Panc1 (cell line): ENCODE measurements around the gene ITGA4. TPM values are rescaled to one million over a fixed set of nuclear protein-coding genes. Genes with fewer than 3 reads are reported as not detected.
"Not testable (repeated sequence)": the region's sequence is repeated elsewhere in the genome, so short reads cannot be mapped to it uniquely, and the experiment has no call there.

ENCODE experiments used
- ATAC-seq: fragments of 200-7000 bp; cut with Tn5 transposase; 2 replicates; pipeline ENCODE4 v1.9.1; 2020; ENCODE audit warnings: mild to moderate bottlenecking, moderate library complexity
- BruUV-seq: library from RNA; stranded (reverse); fragments of 400-500 nt; replicated peaks from 2 replicates; lab custom pipeline; 2021; lab: Mats Ljungman, UMichigan
- CTCF ChIA-PET: fragments of 300-600 bp; sonication (Branson Sonifier 250); formaldehyde crosslinking; loops from one replicate; lab custom pipeline; 2022; ENCODE audit warnings: antibody characterized with exemption; lab: Charles Lee
- POLR2A ChIA-PET: fragments of 300-600 bp; sonication (Branson Sonifier 250); formaldehyde crosslinking; loops from one replicate; lab custom pipeline; 2022; ENCODE audit warnings: antibody characterized with exemption; lab: Charles Lee
- DNase-seq: peaks from one replicate; pipeline ENCODE4 v3.0.0-alpha.2; 2010; ENCODE audit warnings: low read depth, low spot score
- H3K27ac ChIP-seq: 2 replicates; pipeline ENCODE4 v1.5.1; 2011; ENCODE audit warnings: mild to moderate bottlenecking, low read length, inconsistent platforms
- H3K27me3 ChIP-seq: fragments of 200-500 bp; sonication (Bioruptor generic); 2 replicates; pipeline ENCODE4 v1.6.0; 2014; ENCODE audit warnings: low read length, inconsistent platforms; ENCODE audit not compliant: control insufficient read depth, insufficient read depth
- H3K36me3 ChIP-seq: fragments of 200-500 bp; sonication (Bioruptor generic); 2 replicates; pipeline ENCODE4 v1.5.1; 2014; ENCODE audit warnings: inconsistent platforms, mild to moderate bottlenecking, low read length, moderate library complexity; ENCODE audit not compliant: control insufficient read depth, insufficient read depth
- H3K4me1 ChIP-seq: 2 replicates; pipeline ENCODE4 v1.5.1; 2011; ENCODE audit warnings: inconsistent platforms, mild to moderate bottlenecking, low read length, moderate library complexity; ENCODE audit not compliant: control insufficient read depth, insufficient read depth
- H3K4me3 ChIP-seq, 2 experiments: 2 replicates each; pipeline ENCODE4 v1.5.1; 2011 to 2012; ENCODE audit warnings: low read depth in 2 of 2, low read length in 2 of 2, mild to moderate bottlenecking in 2 of 2, inconsistent platforms in 1 of 2, moderate library complexity in 1 of 2
- H3K9me3 ChIP-seq: fragments of 200-500 bp; sonication (Bioruptor generic); 2 replicates; pipeline ENCODE4 v1.5.1; 2014; ENCODE audit warnings: low read depth, mild to moderate bottlenecking, inconsistent platforms, low read length, moderate library complexity; ENCODE audit not compliant: control insufficient read depth, insufficient read depth
- POLR2AphosphoS5 ChIP-seq: IDR thresholded peaks from 2 replicates; pipeline ENCODE4 v1.6.1; 2012; ENCODE audit warnings: mild to moderate bottlenecking, low read depth, low read length, moderate library complexity
- SIN3A ChIP-seq: IDR thresholded peaks from 2 replicates; pipeline ENCODE4 v1.6.1; 2012; ENCODE audit warnings: low read depth, mild to moderate bottlenecking, low read length, moderate library complexity, borderline replicate concordance; ENCODE audit not compliant: insufficient read depth
- TCF7L2 ChIP-seq: IDR thresholded peaks from 2 replicates; pipeline ENCODE4 v1.6.1; 2011; ENCODE audit warnings: mild to moderate bottlenecking, low read depth, low read length, inconsistent platforms
- in situ Hi-C: cut with HindIII; loops from 2 replicates; pipeline ENCODE4 v1.10.0; 2016; ENCODE audit warnings: low sequenced_read_pairs, low pct_unique_long_range_greater_than_20kb
- intact Hi-C: fragments of 100-400 bp; cut with micrococcal nuclease; formaldehyde crosslinking; loops from one replicate; pipeline ENCODE4 v1.10.0; 2022; ENCODE audit not compliant: unreplicated experiment
- total RNA-seq: library from RNA; stranded (reverse); gene quantifications from one replicate; pipeline ENCODE4 v1.2.1, GENCODE V29; 2021; ENCODE audit not compliant: unreplicated experiment
- TF ChIP-seq, protein P1 (sequence below): fragments of 450-650 bp; IDR thresholded peaks from 2 replicates; pipeline ENCODE4 v1.5.1; 2017; ENCODE audit warnings: mild to moderate bottlenecking
- TF ChIP-seq, protein P2 (sequence below), 2 experiments: IDR thresholded peaks; 2 replicates each; pipeline ENCODE4 v1.6.1; 2011 to 2012; ENCODE audit warnings: low read depth in 2 of 2, control low read depth in 1 of 2, low read length in 1 of 2, mild to moderate bottlenecking in 1 of 2, moderate library complexity in 1 of 2; ENCODE audit not compliant: insufficient read depth in 1 of 2

Gene ITGA4
- total RNA-seq, 1 experiment from 2014 or later, result 0.36 TPM

DNA sequence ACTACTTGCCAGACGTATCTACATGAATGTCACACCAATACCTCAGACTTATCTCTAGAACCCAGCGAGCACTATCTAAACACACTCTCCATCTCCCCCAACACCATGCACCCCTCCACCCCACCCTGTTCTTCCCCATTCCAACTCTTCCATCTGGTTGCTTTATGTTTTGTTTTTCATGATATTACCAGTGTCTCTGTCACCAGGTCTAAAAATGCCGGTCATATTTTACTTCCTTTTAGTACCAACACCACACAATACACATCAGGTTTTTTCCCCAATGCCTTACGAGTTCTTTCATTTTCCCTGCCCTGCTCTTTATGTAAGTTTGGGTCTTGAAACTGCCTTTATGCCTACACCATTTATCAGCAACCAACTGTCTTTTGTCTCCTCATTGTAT lies 10.2 kb upstream of the ITGA4 start:
- ChIA-PET CTCF (no interaction called here), POLR2A (no interaction called here)
- in situ Hi-C loops, result no loop called here
- no TSS peak for BruUV-seq
- DNase-seq (no peak), ATAC-seq (no peak)
- H3K4me3 ChIP-seq, result no peak overlapping the region
- no peaks in the 10 kb centered on the region for H3K9me3 ChIP-seq
- no peaks in the 10 kb centered on the region for H3K27me3 ChIP-seq
- H3K4me1 ChIP-seq, result no peaks in the 10 kb centered on the region
- intact Hi-C loops, result no loop called here
- no peak overlapping the region for H3K27ac ChIP-seq
- TF ChIP-seq TCF7L2 (no peak), POLR2AphosphoS5 (no peak), SIN3A (no peak)
- TF ChIP-seq, protein P1, sequence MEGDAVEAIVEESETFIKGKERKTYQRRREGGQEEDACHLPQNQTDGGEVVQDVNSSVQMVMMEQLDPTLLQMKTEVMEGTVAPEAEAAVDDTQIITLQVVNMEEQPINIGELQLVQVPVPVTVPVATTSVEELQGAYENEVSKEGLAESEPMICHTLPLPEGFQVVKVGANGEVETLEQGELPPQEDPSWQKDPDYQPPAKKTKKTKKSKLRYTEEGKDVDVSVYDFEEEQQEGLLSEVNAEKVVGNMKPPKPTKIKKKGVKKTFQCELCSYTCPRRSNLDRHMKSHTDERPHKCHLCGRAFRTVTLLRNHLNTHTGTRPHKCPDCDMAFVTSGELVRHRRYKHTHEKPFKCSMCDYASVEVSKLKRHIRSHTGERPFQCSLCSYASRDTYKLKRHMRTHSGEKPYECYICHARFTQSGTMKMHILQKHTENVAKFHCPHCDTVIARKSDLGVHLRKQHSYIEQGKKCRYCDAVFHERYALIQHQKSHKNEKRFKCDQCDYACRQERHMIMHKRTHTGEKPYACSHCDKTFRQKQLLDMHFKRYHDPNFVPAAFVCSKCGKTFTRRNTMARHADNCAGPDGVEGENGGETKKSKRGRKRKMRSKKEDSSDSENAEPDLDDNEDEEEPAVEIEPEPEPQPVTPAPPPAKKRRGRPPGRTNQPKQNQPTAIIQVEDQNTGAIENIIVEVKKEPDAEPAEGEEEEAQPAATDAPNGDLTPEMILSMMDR, result no peak
- TF ChIP-seq, protein P2, sequence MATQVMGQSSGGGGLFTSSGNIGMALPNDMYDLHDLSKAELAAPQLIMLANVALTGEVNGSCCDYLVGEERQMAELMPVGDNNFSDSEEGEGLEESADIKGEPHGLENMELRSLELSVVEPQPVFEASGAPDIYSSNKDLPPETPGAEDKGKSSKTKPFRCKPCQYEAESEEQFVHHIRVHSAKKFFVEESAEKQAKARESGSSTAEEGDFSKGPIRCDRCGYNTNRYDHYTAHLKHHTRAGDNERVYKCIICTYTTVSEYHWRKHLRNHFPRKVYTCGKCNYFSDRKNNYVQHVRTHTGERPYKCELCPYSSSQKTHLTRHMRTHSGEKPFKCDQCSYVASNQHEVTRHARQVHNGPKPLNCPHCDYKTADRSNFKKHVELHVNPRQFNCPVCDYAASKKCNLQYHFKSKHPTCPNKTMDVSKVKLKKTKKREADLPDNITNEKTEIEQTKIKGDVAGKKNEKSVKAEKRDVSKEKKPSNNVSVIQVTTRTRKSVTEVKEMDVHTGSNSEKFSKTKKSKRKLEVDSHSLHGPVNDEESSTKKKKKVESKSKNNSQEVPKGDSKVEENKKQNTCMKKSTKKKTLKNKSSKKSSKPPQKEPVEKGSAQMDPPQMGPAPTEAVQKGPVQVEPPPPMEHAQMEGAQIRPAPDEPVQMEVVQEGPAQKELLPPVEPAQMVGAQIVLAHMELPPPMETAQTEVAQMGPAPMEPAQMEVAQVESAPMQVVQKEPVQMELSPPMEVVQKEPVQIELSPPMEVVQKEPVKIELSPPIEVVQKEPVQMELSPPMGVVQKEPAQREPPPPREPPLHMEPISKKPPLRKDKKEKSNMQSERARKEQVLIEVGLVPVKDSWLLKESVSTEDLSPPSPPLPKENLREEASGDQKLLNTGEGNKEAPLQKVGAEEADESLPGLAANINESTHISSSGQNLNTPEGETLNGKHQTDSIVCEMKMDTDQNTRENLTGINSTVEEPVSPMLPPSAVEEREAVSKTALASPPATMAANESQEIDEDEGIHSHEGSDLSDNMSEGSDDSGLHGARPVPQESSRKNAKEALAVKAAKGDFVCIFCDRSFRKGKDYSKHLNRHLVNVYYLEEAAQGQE (IDR thresholded peaks at IDR 0.05; ENCODE audit: insufficient read depth in 1 of 2, low read depth in 2 of 2, low read length in 1 of 2), result no peak
- H3K36me3 ChIP-seq, result no peaks in the 10 kb centered on the region

DNA sequence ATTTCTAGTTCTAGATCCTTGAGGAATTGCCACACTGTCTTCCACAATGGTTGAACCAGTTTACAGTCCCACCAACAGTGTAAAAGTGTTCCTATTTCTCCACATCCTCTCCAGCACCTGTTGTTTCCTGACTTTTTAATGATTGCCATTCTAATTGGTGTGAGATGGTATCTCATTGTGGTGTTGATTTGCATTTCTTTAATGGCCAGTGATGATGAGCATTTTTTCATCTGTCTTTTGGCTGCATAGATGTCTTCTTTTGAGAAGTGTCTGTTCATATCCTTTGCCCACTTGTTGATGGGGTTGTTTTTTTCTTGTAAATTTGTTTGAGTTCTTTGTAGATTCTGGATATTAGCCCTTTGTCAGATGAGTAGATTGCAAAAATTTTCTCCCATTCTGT lies 7.9 kb upstream of the ITGA4 start:
- H3K4me1 ChIP-seq, POLR2A ChIA-PET, H3K9me3 ChIP-seq, BruUV-seq, H3K27me3 ChIP-seq, H3K4me3 ChIP-seq, in situ Hi-C loops, H3K36me3 ChIP-seq, ATAC-seq, H3K27ac ChIP-seq, intact Hi-C loops, CTCF ChIA-PET, DNase-seq: not testable (repeated sequence)

GRCh38 chr2:181454686-181455450 lies 2.3 kb upstream of the ITGA4 start:
- no peak overlapping the region for H3K27ac ChIP-seq
- H3K4me3 ChIP-seq, result no peak overlapping the region
- ChIA-PET POLR2A (interaction anchor here (0.6 kb wide), 1 partner anchor 60 kb away, joined by 4 read pairs; no protein-coding TSS in a partner anchor), CTCF (no interaction called here)
- in situ Hi-C loops, result no loop called here
- no peaks in the 10 kb centered on the region for H3K9me3 ChIP-seq
- no peaks in the 10 kb centered on the region for H3K4me1 ChIP-seq
- intact Hi-C loops, result no loop called here
- ATAC-seq (no peak), DNase-seq (no peak)
- no peaks in the 10 kb centered on the region for H3K27me3 ChIP-seq
- no peak for TF ChIP-seq POLR2AphosphoS5
- no peak for TF ChIP-seq TCF7L2
- TF ChIP-seq, protein P2 (IDR thresholded peaks at IDR 0.05; ENCODE audit: insufficient read depth in 1 of 2, low read depth in 2 of 2, low read length in 1 of 2), result no peak
- TF ChIP-seq, protein P1, result no peak
- TF ChIP-seq SIN3A, result no peak
- H3K36me3 ChIP-seq, result no peaks in the 10 kb centered on the region
- no TSS peak for BruUV-seq
